GM21723 (cell line): ENCODE data around the gene PTCD1.

Experiments used
- ATAC-seq: cut with Tn5 transposase; IDR thresholded peaks from one replicate; pipeline ENCODE4 v1.9.1; 2021; ENCODE audit warnings: mild to moderate bottlenecking, moderate library complexity; ENCODE audit not compliant: unreplicated experiment

Gene PTCD1

DNA sequence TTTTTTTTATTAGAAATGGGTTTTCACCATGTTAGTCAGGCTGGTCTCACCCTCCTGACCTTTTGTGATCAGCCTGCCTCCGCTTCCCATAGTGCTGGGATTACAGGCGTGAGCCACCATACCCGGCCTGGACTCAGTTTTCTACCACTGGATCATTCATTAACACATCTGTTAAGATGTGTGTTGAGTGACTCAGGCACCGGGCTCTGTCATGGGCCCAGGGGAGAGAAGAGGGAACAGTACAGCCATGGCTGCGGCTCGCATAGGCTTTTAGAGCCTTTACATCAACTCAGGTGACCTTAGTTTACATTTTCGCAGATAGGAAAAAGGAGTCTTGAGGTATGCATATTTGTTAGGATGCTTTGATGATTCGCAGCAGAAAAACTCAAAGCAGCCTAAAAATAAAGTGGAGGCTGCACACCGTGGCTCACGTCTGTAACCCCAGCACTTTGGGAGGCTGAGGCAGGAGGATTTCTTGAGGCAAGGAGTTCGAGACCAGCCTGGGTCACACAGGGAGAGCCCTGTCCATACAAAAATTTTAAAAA, 67.2 kb downstream of the PTCD1 start:
- ATAC-seq: no peak

DNA sequence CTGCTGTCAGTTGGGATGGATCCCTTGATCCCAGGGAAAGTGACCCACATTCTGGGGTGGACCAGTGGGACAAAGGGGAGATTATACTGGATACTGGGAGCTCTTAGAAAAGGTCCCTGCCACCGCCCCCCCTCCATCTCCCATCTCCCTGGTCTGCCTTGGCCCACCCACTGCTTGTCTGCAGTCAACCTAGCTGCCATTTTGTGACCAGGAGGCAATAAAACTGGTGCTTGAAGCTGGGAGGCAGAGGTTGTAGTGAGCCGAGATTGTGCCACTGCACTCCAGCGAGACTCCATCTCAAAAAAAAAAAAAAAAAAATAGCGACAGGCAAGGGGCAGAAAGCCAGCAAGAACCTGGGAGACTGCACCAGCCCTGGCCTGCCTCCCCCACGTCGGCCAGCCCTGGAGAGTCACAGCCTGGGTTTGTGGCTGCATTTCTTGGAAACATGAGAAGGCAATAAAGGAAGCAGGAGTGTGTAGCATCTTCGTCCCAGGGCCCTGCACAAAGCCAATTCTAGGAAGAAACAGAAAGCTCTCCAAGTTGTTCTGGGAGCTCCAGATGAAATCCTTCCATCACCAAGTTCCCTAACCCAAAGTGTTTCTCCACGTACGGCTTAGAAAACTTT, 68.7 kb downstream of the PTCD1 start:
- no peak for ATAC-seq

DNA sequence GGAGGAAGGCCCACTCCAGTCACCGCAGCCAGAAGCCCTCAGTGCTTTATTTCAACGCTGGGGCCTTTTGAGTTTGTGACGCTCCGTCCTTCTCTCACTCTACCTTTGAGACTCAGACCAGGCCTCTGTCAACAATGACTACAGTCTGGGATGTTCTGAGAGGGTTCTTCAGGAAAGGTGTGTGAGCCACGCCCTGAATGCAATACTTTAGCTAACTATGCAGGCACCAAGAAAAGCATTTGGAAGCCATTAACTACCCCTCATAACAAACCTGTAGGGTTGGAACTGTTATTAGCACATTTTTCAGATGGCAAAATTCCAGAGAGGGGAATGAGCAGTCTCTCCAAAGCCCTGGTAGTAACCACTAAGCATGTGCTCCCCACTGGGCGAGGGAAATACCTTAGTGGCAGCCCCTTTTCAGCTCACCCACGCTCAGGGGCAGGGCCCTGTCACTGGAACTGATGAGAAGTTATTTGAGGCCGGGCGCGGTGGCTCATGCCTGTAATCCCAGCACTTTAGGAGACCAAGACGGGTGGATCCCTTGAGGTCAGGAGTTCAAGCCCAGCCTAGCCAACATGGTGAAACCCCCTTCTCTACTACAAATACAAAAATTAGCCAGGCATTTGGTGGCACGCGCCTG, 69.7 kb downstream of the PTCD1 start:
- ATAC-seq: no peak
